Ectodermal cell (in vitro differentiated cells): Measurements from ENCODE around the gene EXD3.
"Not testable (repeated sequence)": the region's sequence is repeated elsewhere in the genome, so short reads cannot be mapped to it uniquely, and the experiment has no call there.

ENCODE experiments used
- H3K27ac ChIP-seq: 2 replicates; pipeline ENCODE4 v1.7.0; 2013; ENCODE audit warnings: mild to moderate bottlenecking, low read depth, low read length; ENCODE audit not compliant: insufficient read depth, poor library complexity, severe bottlenecking
- H3K27me3 ChIP-seq: 2 replicates; pipeline ENCODE4 v1.7.0; 2013; ENCODE audit warnings: mild to moderate bottlenecking, low read length; ENCODE audit not compliant: insufficient read depth, control insufficient read depth, poor library complexity, severe bottlenecking
- H3K36me3 ChIP-seq: one replicate; pipeline ENCODE4 v1.7.0; 2013; ENCODE audit warnings: low read length; ENCODE audit not compliant: control insufficient read depth, insufficient read depth
- H3K4me1 ChIP-seq: one replicate; pipeline ENCODE4 v1.7.0; 2013; ENCODE audit warnings: low read length; ENCODE audit not compliant: control insufficient read depth, insufficient read depth
- H3K4me3 ChIP-seq: 2 replicates; pipeline ENCODE4 v1.7.0; 2013; ENCODE audit warnings: low read depth, low read length, control low read depth; ENCODE audit not compliant: insufficient read depth
- H3K9me3 ChIP-seq: 2 replicates; pipeline ENCODE4 v1.7.0; 2013; ENCODE audit warnings: mild to moderate bottlenecking, low read length, moderate library complexity; ENCODE audit not compliant: control insufficient read depth
- WGBS, 2 experiments: methylation state at CpG; one replicate each; pipeline ENCODE4 v1.1.7; 2013; ENCODE audit warnings: missing lambda C conversion rate in 2 of 2; 5-methylcytosine and 5-hydroxymethylcytosine counted together

Gene EXD3

DNA sequence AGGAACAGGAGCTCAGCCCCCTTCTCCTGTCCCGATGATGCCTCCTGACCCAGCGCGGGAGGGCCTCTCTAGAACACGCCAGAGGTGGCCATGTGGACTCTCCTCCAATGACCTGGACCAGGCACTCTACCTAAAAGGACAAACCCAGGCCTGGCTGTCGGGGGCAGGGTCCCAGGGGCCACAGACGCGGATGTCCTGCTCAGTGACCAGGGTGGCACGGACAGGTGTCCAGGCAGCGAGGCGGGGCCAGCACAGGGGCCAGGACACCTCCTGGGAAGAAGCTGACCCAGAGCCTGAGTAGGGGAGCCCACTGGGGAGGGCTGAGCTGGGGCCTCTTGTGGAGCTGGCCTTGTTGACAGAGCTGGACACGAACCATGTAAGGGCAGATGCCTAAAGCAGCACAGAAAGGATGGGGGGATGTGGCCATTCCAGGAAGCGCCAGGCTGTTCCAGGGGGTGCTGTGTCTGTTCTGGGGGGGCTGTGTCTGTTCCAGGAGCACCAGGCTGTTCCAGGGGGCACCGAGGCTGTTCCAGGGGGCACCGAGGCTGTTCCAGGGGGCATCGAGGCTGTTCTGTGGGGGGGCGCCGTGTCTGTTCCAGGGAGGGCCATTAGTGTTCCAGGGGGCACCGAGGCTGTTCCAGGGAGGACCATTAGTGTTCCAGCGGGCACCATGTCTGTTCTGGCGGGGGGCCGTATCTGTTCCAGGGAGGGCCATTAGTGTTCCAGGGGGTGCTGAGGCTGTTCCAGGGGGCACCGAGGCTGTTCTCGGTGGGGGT, 30.5 kb downstream of the EXD3 start:
- no peaks in the 10 kb centered on the region for H3K27me3 ChIP-seq
- H3K27ac ChIP-seq = no peak overlapping the region
- no peaks in the 10 kb centered on the region for H3K36me3 ChIP-seq
- no peaks in the 10 kb centered on the region for H3K9me3 ChIP-seq
- H3K4me1 ChIP-seq = no peaks in the 10 kb centered on the region
- 94 to 96% methylated on average over 23 of the region's 23 CpGs for WGBS, 2 experiments
- no peak overlapping the region for H3K4me3 ChIP-seq

DNA sequence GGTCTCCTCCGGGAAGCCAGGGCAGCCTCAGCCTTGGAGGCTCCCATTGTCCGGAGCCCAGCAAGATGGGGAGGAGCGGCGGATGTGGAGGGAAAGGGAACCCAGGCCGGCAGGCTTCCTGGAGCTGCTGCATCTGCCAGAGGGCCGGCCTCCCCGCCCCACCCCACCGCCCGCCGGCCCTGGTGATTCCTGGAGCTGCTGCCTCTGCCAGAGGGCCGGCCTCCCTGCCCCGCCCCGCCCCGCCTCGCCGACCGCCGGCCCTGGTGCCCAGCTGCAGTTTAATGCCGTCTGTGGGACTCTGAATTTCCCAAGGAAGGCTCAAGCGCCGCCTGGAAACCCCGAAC, 31.6 kb downstream of the EXD3 start:
- H3K27ac ChIP-seq = no peak overlapping the region
- H3K4me3 ChIP-seq = no peak overlapping the region
- WGBS, 2 experiments = 78 to 81% methylated on average over 22 of the region's 22 CpGs
- no peaks in the 10 kb centered on the region for H3K36me3 ChIP-seq
- H3K4me1 ChIP-seq = no peaks in the 10 kb centered on the region
- H3K9me3 ChIP-seq = no peaks in the 10 kb centered on the region
- H3K27me3 ChIP-seq = no peaks in the 10 kb centered on the region

DNA sequence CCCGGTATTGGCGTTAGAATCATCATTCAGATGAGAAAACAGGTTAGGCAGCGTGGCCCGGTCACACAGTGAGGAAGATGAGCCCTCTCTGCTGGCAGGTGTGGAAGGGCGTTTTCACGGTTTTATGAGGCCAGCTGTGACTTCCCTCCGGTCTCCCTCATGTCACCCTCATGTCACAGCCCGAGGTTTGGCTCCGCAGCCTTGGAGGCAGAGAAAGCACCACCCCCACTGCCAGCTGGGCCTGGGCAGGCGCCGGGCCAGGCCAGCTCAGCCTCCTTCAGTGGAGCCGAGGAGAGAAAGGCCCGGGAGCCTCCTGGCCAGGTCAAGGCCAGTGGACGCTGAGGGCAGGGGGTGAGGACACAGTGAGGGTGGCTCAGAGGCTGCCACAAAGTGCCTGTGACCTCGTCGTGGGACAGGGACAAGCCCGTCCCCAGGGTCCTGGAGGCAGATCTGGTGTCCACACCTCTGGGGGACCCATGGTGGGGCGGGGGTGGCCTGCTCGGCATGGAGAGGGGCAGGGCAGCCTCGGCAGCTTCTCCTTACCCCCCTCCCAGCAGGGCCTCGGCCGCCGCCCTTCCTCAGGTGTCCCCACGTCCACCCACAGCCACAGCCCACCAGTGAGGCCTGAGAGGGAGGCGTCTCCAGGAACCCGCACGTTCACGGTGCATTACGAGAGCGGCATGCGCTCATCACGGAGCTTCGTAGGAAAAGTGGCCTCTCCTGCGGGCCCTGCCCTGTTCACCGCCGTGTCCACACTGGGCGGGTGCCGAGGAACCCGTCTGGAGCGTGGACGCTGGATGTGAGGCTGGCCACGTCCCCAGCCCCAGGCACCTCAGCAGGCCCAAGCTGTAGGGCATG, 32.2 kb downstream of the EXD3 start:
- no peaks in the 10 kb centered on the region for H3K9me3 ChIP-seq
- H3K36me3 ChIP-seq = no peaks in the 10 kb centered on the region
- no peaks in the 10 kb centered on the region for H3K4me1 ChIP-seq
- no peaks in the 10 kb centered on the region for H3K27me3 ChIP-seq
- no peak overlapping the region for H3K27ac ChIP-seq
- H3K4me3 ChIP-seq = no peak overlapping the region
- 95% methylated on average over 42 of the region's 42 CpGs for WGBS, 2 experiments

DNA sequence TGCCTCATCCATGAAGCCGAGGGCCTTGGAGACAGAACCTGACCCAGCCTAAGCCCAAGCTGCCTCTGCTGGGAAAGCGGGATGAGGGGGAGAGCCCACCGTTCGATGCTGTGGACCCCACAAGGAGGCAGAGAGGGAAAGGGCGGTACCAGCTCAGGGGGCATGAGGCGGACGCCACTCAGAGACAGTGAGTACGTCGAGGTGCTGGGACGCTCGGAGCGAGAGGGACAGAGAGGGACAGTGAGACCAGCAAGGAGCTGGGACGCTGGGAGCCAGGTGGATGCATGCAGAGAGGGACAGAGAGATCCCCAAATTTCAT, 33.6 kb downstream of the EXD3 start:
- WGBS, 2 experiments = 95% methylated on average over 13 of the region's 13 CpGs
- no peaks in the 10 kb centered on the region for H3K27me3 ChIP-seq
- no peaks in the 10 kb centered on the region for H3K36me3 ChIP-seq
- H3K9me3 ChIP-seq = no peaks in the 10 kb centered on the region
- H3K4me1 ChIP-seq = no peaks in the 10 kb centered on the region
- H3K4me3 ChIP-seq = no peak overlapping the region
- H3K27ac ChIP-seq = no peak overlapping the region

DNA sequence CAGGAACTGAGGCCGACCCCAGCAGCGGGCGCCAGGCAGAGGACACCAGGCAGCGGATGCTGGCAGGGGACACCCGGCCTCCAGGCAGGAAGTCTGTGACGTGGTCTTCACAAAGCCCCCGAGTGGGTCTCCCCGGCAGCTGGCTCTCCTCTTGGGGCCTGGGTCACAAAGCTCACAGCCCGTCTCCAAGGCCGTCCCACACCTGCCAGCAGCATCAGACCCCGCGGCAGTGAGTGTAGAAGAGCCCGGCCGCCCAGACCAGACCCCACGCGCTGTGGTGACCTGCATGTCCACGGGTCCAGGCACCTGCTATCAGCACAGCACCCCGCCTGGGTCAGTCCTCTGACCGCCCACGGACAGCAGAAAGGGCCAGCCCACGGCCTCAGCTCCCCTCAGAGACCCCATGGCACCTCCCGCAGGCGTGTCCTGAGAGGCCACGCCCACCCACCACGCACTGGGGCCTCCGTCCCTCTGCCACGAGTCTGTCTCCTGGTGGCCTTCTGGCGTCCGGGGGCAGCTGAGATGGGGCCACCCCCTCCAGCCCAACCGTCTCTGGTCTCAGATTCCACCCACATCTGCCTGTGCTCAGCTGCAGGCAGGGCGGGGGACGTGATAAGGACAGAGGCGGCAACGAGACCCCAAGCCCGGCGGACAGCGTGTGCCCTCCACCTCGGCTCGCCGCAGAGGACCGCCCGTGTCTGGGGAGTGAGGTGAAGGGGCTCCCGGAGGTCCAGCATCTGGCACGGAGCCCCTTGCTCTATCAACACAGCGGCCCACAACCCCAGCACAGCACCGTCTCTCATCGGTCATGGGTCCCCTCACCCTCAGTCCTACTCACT, 34.2 kb downstream of the EXD3 start:
- 87 to 89% methylated on average over 47 of the region's 47 CpGs for WGBS, 2 experiments
- H3K27me3 ChIP-seq = no peaks in the 10 kb centered on the region
- H3K9me3 ChIP-seq = no peaks in the 10 kb centered on the region
- no peaks in the 10 kb centered on the region for H3K36me3 ChIP-seq
- H3K27ac ChIP-seq = no peak overlapping the region
- H3K4me1 ChIP-seq = no peaks in the 10 kb centered on the region
- H3K4me3 ChIP-seq = no peak overlapping the region

DNA sequence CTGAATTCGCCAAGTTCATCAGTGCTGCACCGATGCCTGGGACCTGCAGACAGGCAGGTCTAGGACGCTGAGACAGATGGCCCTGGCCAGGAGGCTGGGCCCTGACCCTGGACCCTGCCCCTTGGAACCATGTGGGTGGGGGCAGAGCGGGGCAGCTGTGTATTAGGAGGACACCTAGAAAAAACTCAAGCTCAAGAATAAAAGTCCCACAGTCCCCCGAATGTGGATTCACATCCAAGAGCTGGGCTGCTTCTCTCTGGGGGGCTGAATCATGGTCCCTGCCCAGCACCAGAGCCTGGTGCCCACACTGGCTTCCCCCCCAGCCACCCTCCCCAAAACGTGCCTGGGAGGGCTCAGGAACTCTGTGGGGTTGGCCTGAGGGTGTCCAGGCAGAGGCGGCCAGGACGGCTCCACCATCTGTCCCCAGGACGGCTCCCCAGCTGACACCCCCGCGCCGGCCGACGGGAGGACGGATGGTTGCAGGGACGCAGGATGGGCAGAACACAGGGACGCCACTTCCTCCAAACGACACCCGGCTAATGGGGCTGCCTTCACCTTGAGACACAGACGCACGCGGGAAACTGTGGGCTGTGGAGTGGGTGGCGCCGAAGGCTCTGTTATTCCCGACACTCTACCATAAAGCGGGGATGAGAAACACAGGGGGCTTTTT, 34.9 kb downstream of the EXD3 start:
- Histone ChIP-seq H3K4me3 (no peak overlapping the region), H3K27me3 (no peaks in the 10 kb centered on the region), H3K27ac (no peak overlapping the region), H3K36me3 (no peaks in the 10 kb centered on the region), H3K9me3 (no peaks in the 10 kb centered on the region), H3K4me1 (no peaks in the 10 kb centered on the region)
- WGBS, 2 experiments = 91% methylated on average over 26 of the region's 26 CpGs

DNA sequence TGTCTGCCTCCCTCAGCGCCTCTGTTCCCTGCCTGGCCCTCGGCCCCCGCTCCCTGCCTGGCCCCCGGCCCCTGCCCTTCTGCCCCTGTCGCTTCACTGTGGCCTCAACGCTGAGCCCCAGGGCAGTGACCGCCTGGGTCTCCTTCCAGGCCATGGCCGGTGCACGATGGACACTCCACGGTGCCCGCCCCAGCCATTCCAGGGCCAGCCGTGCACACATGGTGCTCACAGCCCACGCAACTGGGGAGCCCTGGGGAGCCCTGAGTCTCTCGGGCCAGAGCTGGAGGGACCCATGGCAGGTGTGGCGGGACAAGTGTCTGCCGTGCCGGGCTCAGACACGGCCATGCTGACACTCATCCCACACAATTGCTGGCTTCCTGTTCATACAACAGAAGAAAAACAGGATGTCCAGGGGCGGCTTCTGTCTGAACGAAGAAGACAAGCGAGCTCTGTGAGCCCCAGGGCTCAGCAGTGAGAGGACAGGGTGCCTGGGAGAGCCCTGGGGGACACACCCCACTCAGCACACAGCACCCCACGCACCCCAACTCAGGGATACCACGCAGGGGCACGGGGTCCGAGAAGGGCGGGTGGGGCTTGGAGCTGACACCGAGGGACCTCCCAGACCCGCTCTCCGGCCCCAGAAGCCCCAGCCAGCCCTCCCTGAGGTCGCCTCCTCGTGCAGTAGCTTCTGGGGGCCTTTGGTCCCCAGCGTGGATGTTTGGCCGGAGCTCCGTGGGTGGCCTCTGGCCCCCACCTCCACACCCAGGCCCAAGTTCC, 35.7 kb downstream of the EXD3 start:
- no peaks in the 10 kb centered on the region for H3K27me3 ChIP-seq
- 91 to 93% methylated on average over 34 of the region's 34 CpGs for WGBS, 2 experiments
- H3K27ac ChIP-seq = no peak overlapping the region
- no peaks in the 10 kb centered on the region for H3K36me3 ChIP-seq
- H3K9me3 ChIP-seq = no peaks in the 10 kb centered on the region
- no peaks in the 10 kb centered on the region for H3K4me1 ChIP-seq
- no peak overlapping the region for H3K4me3 ChIP-seq

DNA sequence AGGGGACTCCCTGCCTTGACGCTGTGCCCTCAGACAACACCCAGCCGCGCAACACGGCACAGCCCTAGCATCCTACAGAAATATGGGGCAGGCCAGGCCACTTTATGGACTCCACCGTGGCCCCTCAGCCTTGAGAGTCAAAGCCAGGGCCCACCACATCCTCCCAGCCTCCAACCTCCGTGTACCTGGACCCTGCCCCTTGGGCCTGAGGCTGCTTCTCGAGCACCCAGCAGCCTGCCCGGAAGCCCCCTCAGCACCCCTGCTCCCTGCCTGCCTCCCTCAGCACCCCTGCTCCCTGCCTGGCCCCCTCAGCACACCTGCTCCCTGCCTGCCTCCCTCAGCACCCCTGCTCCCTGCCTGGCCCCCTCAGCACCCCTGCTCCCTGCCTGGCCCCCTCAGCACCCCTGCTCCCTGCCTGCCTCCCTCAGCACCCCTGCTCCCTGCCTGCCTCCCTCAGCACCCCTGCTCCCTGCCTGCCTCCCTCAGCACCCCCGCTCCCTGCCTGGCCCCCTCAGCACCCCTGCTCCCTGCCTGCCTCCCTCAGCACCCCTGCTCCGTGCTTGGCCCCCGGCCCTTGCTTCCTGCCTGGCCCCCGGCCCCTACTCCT, 36.4 kb downstream of the EXD3 start:
- 84 to 85% methylated on average over 12 of the region's 12 CpGs for WGBS, 2 experiments
- H3K27ac ChIP-seq, H3K9me3 ChIP-seq, H3K4me3 ChIP-seq, H3K4me1 ChIP-seq, H3K27me3 ChIP-seq, H3K36me3 ChIP-seq: not testable (repeated sequence)

DNA sequence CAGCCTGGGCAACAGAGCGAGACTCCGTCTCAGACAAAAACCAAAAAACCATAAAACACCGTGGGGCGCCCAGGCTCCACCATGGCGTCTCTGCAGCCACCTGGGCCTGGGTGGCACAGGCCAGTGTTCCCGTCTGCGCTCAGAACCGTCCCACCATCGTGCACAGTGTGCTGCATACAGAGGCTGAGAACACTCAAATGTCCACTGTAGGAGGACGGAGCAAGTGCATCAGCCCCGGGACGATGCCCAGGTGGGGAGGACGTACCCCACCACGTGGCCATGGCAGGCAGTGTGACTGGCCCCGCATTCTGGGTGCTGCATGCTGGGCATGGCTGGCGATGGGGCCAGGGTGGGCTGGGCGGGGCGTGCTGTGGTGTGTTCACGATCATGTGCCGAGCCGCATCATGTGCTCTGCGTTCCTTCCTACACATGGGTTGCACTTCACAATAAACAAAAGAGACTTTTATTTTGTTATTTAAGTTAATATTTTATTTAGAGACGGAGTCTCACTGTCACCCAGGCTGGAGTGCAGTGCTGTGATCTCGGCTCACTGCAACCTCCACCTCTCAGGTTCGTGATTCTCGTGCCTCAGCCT, 37.8 kb downstream of the EXD3 start:
- H3K4me3 ChIP-seq = no peak overlapping the region
- H3K27me3 ChIP-seq = no peaks in the 10 kb centered on the region
- H3K9me3 ChIP-seq = no peaks in the 10 kb centered on the region
- WGBS, 2 experiments = 94% methylated on average over 25 to 26 of the region's 26 CpGs
- no peak overlapping the region for H3K27ac ChIP-seq
- H3K4me1 ChIP-seq = no peaks in the 10 kb centered on the region
- H3K36me3 ChIP-seq = no peaks in the 10 kb centered on the region
